GM21360 (cell line): ENCODE data around the gene ASTN2.
"Not testable (repeated sequence)": the region's sequence is repeated elsewhere in the genome, so short reads cannot be mapped to it uniquely, and the experiment has no call there.

ENCODE experiments used
- ATAC-seq: cut with Tn5 transposase; IDR thresholded peaks from one replicate; pipeline ENCODE4 v1.9.1; 2021; ENCODE audit warnings: mild to moderate bottlenecking, moderate library complexity; ENCODE audit not compliant: unreplicated experiment

Gene ASTN2

DNA sequence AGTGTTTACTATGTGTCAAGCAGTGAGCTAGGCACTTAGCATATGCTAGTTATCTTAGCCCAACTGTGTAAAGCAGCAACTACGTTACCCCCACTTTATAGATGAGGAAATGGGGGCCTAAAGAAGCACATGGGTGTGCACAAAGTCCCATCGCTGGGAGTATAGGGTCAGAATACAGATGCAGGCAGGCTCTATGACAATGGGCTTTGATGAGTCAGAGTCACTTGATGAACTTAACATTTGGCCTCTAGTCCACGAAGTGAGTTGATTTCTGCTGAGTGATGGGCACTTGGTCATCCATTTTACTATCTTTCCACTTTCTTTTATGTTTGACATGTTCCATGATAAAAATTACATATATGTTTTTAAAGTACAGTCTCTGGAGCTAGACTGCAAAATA is 523.4 kb downstream of the ASTN2 start:
- ATAC-seq = no peak

DNA sequence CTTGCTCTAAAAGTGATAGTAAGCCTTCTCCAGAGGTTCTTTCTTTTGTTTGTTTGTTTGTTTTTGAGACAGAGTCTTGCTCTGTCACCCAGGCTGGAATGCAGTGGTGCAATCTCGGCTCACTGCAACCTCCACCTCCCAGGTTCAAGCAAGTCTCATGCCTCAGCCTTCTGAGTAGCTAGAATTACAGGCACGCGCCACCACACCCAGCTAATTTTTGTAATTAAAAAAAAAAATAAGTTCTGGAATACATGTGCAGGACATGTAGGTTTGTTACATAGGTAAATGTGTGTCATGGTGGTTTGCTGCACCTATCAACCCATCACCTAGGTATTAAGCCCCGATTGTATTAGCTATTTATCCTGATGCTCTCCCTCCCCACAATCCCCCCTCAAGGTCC is 526.4 kb downstream of the ASTN2 start:
- not testable (repeated sequence) for ATAC-seq

DNA sequence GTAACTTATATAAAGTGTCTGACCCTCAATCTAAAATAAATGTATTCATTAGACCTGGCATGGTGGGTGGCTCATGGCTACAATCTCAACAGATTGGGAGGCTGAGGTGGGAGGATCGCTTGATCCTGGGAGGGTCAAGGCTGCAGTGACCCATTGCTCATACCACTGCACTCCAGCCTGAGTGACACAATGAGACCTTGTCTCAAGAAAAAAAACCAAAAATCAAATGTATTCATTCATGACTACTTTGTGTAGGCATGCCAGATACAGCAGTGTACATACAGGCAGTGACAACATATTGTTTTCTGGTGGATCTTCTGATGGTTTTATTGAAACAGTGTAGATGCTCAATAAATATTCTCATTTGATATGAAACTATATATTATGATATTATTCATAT is 526.8 kb downstream of the ASTN2 start:
- ATAC-seq = no peak

DNA sequence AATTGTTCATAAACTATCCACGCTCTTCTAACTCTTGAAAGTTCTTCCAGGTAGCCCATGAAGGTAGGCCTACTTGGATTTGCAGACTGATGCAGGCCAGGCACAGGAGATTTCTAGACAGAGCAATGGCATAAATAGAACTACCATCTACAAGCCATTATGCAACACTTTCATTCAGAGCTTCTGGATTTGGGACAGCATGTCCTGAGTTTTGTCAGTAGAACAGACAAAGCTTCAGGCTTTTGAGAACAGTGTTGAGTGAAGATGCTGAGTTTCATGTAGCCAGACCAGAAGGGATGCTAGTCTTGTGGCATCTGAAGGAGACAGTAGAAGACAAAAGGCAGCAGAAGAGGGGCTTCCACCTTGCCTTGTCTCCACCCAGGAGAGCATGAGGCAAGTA is 531.2 kb downstream of the ASTN2 start:
- no peak for ATAC-seq

DNA sequence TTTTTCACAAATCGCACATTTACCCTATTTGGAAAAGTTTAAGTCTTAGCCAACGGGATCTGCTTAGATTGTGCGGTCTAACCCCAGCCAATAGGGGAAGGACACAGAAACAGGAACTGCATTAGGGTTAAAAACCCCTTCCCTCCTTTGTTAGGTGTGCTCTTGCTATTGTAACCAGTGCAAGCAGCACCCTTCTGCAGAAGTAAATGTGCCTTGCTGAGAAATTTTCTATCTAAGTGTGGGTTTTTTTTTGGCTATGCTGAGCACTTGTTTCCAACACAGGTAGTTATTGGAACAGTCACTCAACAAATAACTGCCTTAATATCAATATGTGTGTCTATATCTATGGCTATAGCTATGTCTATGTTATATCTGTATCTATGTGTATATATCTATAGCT is 537.8 kb downstream of the ASTN2 start:
- no peak for ATAC-seq

DNA sequence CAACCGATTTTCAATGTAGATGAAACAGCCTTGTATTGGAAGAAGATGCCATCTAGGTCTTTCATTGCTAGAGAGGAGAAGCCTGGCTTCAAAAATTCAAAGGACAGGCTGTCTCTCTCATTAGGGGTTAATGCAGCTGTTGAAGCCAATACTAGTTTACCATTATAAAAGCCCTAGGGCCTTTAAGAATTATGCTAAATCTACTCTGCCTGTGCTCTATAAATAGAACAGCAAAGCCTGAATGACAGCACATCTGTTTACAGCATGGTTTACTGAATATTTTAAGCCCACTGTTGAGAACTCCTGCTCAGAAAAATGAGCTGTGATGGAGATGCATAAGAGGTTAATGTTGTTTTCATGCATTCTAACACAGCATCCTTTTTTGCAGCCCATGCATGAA is 539.3 kb downstream of the ASTN2 start:
- ATAC-seq = no peak

DNA sequence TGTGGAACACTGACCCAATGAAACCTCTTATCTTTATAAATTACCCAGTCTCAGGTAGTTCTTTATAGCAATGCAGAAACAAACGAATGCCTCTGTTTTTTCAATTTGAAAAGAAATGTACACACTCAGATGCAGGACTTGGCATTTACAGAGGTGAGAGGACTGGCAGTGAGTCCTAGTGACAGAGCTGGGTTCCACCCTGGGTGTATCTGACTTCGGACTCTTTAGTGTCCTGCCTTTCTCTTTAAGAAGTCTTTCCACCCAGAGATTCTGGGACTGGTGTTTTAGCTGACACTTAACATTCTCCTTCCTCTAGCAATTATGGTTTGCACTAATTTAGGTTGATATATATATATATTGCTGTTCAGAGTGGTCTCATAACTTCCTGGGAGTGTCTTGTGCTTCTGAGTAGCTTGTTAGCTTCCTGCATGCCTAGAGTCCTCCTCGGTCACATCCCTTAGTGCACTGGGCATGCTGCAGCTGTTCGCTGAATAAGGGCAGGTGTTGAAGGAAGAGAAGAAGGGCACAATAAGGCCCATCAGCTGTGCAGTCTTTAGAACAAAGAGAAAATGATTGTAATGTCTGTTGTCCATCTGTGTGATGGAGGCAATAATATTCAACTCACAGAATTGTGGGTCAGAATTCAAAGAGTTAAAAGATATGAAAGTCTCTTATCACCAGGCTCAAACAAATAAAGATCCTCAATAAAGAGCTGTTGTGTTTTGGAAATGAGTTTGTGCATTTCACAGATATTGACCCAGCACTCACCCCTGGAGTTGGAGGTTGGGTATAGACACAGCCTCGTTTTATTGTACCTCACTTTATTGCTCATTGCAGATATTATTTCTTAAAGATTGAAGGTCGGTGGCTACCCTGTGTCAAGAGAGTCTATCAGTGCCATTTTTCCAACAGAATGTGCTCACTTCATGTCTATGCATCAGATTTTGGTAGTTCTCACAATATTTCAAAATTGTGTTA is 540.6 kb downstream of the ASTN2 start:
- no peak for ATAC-seq

DNA sequence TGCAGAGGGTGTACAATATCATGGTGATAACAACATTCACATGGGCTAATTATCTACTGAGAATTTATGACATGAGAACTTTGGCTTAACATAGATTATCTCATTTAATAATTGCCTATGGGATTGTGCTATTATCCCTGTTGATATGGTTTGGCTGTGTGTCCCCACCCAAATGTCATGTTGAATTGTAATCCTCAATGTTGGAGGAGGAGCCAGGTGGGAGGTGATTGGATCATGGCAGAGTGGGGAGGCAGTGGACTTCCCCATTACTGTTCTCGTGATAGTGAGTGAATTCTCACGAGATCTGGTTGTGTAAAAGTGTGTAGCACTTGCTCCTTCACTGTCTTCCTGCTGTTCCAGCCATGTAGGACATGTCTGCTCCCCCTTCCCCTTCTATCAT is 541.4 kb downstream of the ASTN2 start:
- ATAC-seq = no peak

DNA sequence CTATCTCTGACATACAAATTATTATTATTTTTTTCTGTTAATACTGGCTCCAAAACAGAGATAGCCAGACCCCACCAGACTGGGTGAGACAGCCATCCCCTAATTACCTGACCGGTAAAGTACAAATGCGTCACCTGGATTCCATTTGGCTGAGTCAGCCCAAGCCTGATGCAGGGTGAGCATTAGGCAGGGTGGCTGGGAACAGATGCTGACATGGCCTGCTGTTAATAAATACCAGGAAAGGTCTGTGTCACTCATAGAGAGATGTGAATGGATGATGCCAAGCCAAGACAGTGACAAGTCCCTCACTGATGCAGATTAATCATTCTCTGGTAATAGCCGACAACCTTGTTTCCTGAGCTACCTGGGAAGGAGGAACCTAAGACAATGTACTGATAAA is 544.3 kb downstream of the ASTN2 start:
- no peak for ATAC-seq

DNA sequence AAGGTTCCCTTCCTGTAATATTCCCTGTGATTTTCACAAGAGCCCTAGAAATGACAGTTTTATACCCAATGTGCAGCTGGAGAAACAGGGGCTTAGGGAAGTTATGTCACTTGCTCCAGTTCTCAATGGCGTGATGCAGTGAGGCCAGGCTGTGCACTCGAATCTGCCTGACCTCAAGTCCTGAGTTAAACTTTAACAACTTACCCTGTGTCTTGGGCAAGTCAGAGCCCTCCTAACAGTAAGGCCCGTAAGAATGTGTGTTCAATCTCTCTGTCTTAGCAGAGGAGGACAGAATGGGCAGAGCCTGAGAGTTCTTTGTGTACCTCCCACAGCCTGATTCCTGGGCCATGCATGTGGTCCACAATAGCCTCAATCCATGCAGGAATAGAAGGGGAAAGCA is 546.7 kb downstream of the ASTN2 start:
- ATAC-seq = no peak

DNA sequence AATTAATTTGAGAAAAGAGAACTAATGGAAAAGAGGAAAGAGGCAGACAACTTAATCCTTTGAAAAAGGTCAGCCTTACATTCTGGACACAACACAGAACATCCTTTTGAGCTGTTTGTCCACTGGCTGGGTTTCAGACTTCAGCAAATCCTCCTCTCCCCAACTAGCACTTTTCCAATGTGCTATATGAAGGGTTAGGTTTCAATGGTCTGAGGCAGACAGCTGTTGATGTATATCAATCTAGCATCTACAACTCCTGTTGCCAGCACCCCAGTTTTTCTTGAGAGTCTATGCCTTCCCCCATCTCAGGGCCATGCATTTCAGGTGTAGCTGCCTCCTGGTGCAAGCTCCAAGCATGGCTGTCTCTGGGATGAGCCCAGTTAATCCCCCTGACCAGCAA is 553.5 kb downstream of the ASTN2 start:
- no peak for ATAC-seq

DNA sequence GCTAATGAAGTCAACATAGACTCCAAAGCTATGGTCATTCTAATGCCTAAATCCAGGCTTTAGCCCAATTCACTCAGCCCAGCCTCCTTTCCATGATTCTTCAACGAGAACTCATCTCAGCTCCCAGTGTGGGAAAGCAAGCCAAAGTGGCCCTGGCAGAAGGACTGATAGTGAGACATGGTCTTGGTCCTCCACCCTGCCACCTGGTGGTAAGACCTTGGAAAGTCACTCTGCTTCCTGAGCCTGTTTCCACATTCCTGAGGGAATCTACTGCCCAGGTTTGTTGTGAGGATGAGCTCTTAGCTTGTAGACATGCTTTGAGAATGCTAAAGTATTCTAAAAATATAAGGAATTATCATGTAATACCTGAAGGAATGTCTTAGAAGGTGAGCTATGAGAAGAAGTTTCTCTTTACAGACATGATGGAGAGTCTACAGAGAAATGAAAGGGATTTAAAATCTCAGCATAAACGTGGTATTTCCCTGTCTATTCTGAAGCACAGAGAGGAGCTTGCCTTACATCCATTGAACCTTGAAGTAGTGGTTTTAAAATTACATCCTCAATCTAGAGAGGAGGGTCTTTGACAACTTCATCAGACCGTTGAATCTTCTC is 554.2 kb downstream of the ASTN2 start:
- ATAC-seq = no peak

DNA sequence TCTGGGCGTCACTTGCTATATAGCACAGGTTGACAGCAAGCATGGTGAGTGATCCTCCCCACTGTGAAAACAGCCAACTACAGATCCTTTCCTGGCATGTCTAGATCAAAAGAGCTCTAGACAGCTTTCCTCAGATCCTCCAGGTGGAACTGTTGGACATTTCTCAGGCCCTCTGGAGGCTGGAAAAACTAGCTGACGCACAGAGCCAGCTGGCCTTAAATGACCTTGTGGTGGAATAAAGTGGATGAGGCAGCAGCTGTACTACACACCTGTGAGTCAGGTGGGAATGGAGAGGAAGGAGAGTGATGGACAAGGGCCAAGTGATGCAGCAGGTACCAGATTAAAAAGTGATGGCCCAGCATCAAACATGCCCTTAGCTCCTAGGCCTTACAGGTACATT is 555.1 kb downstream of the ASTN2 start:
- ATAC-seq = no peak

DNA sequence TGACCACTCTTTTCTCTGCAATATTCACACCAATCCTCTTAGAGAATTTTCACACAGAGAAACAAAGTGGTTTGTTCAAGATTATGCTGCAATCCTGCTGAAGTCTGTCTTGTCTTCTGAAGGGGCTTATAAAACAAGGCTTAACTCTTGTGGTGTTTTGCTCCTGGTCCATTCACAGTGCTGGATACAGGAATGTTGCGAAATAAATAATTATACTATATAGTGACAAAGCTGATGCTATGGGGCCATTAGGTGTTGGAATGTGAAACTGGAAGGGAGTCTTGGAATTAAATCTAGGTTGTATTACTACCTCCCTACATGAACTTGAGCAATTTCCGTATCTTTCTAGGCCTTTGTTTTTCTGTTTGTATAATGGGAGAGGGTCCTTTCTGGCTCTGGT is 557.5 kb downstream of the ASTN2 start:
- ATAC-seq = no peak

DNA sequence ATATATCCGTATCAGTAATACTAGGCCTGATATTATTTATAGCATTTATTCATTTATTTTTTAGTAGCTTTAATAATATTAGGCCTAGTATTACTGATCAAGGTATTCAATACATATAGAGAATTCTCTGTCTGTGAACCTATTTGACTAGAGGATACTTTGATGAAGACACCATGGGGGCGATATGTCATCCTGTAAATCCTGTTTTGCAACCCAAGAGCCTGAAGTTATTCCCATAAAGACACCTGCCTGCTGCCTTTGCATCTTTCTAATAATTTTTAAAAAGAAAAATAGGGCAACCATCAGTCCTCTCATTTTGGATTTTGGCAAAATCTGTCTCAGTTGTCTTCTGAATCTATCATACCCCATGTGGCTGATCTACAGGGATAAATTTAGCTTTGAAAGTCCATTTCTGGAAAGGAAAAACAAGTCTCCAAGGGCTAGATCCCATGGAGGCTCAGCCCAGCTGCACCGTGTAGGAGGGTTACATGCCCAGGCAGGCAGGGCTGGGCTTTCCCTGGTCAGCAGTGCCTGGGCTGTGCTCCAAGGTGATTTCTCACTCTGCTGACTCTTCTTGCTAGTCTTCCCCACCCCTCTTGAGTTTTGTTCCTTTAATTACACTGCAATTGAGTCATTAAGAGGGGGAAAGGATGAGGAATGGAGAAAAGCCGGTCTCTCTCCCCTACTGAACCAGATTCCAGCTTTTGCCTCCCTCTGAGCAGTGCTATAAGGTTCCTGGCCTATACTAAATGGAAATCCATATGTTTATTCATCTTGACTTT is 558.8 kb downstream of the ASTN2 start:
- ATAC-seq = no peak

DNA sequence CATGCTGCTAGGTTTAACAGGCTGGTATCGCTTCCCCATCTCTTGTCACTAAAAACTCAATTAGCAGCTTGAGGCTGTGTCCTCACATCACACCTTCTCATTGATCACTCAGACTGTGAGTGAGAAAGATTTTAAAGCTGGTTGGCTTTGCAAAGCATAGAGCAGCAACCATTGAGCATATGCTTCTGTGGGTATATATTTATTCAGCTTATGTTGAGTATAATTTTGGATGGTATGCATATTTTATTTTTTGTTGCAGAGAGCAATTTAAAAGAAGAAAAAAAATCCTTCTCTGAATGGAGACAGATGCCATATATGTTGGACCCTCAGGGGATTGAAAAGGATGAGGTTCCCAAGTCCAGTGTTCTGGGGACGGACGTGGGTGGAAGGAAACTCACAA is 565.1 kb downstream of the ASTN2 start:
- no peak for ATAC-seq

DNA sequence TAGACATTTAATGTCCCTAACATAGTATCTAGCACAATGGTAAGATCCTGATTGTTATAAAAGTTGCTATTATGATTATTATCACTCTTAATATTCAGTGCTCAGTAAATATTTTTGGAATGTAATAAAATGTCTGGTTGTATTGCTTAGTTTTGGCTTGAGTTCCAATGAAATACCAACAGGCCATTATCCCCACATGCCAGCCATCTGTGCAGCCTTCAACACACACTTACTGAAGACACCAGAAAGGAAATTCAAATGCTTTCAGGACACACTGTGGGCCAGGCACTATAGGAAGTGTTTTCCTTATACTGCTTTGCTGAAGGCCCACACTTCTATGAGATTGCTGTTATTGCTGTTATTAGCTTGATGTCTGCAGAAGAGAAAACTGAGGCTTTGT is 570.2 kb downstream of the ASTN2 start:
- ATAC-seq = no peak

DNA sequence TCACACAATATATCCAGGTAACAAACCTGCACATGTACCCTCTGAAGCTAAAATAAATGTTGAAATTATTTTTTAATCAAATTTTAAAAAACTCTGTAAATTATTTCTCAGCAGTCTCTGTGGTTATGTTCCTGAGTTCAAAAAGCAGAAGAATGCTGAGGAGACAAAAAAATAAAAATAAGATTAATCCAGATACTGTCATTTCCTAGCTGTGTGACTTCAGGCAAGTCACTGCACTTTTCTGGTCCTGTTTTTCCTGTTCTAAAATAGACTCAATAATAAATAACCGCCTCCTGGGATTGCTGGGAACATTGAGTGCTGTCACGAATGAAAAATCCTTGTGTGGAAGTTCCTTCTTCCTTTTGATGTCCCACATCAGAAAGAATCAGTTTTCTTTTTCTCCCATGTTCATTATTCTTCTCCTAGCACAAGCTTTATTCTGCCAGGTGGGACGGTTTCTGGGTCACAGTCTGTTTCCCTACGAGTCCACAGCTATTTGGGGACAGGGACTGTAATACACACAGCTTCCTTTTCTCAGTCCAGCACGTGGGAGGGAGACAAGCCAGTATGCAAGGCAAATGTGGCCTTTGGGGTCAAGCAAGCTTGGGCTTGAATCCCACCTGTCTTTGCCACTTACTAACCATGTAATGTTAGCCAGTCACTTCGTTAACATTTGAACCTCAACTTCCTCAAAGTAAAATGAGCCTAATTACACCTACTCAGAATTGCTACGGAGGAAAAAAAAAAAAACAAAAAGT is 570.8 kb downstream of the ASTN2 start:
- ATAC-seq = no peak

DNA sequence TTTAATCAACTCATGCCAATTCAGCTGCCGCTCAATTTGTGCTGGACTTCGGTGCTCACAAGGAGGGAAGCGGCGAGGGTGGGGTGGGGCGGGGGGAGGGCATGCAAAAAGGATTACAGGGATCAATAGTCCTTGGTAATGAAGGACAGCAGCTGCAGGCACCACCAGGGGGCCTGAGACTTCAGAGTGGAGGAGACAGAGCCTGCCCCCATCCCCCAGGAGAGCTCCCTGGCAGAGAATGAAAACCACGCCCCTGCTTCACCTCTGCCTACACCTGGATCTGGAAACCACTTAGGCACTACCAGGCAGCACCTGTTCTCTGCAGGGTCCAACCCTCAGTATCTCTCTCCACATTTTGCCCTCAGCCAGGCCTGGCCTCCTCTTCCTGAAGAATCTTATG is 572.2 kb downstream of the ASTN2 start:
- ATAC-seq = no peak

DNA sequence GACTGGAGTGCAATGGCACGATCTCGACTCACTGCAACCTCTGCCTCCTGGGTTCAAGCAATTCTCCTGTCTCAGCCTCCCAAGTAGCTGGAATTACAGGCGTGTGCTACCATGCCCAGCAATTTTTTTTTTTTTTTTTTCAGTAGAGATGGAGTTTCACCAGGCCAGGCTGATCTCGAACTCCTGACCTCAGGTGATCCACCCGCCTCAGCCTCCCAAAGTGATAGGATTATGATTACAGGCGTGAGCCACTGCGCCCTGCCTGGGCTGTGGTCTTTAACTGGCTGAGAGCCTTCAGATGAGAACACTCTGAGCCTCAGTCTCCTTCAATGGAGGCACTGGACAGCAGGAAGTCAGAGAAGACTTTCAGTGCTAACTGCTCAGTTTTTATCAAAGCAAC is 576.4 kb downstream of the ASTN2 start:
- ATAC-seq = not testable (repeated sequence)
